Kidney glomerular epithelial cell (primary cell): Measurements from ENCODE around the gene INPP4B.
A peak's percentile ranks its signal among the peaks of the same experiment; 100 is the strongest.
"Not testable (repeated sequence)": the region's sequence is repeated elsewhere in the genome, so short reads cannot be mapped to it uniquely, and the experiment has no call there.

Experiments used
- DNase-seq: peaks from one replicate; lab custom pipeline; 2025; lab: John Stamatoyannopoulos, UW

The INPP4B gene

GRCh38 chr4:142544039-142544438, 302.1 kb downstream of the INPP4B start:
- no peak for DNase-seq

GRCh38 chr4:142540483-142540804, 305.7 kb downstream of the INPP4B start:
- no peak for DNase-seq

- no peak for DNase-seq
Observed at GRCh38 chr4:142539796-142540482, 306.2 kb downstream of the INPP4B start.

GRCh38 chr4:142535009-142535408, 311.1 kb downstream of the INPP4B start:
- DNase-seq: no peak

GRCh38 chr4:142532054-142532453, 314.0 kb downstream of the INPP4B start:
- no peak for DNase-seq

- DNase-seq: no peak
Observed at GRCh38 chr4:142530728-142531127, 315.4 kb downstream of the INPP4B start.

- no peak for DNase-seq
Observed at GRCh38 chr4:142528433-142528832, 317.7 kb downstream of the INPP4B start.

- DNase-seq: no peak
Observed at GRCh38 chr4:142523111-142523510, 323.0 kb downstream of the INPP4B start.

- DNase-seq: no peak
Observed at GRCh38 chr4:142519342-142519741, 326.8 kb downstream of the INPP4B start.

GRCh38 chr4:142516686-142517526, 329.2 kb downstream of the INPP4B start:
- DNase-seq: peak; percentile 20

GRCh38 chr4:142512161-142512560, 333.9 kb downstream of the INPP4B start:
- no peak for DNase-seq

- no peak for DNase-seq
Observed at GRCh38 chr4:142509881-142510280, 336.2 kb downstream of the INPP4B start.

GRCh38 chr4:142509381-142509780, 336.7 kb downstream of the INPP4B start:
- not testable (repeated sequence) for DNase-seq

- DNase-seq: no peak
Observed at GRCh38 chr4:142500966-142501365, 345.1 kb downstream of the INPP4B start.

GRCh38 chr4:142497606-142498005, 348.5 kb downstream of the INPP4B start:
- no peak for DNase-seq

- DNase-seq: no peak
Observed at GRCh38 chr4:142493255-142494110, 352.6 kb downstream of the INPP4B start.

- DNase-seq: no peak
Observed at GRCh38 chr4:142485452-142485851, 360.6 kb downstream of the INPP4B start.

- no peak for DNase-seq
Observed at GRCh38 chr4:142480244-142480643, 365.9 kb downstream of the INPP4B start.

GRCh38 chr4:142475663-142476062, 370.4 kb downstream of the INPP4B start:
- no peak for DNase-seq

- no peak for DNase-seq
Observed at GRCh38 chr4:142474398-142475087, 371.6 kb downstream of the INPP4B start.

GRCh38 chr4:142473960-142474338, 372.2 kb downstream of the INPP4B start:
- no peak for DNase-seq
